ENCODE data around the gene UBE2Q1.
A peak's percentile ranks its signal among the peaks of the same experiment; 100 is the strongest.
"Not testable (repeated sequence)": the region's sequence is repeated elsewhere in the genome, so short reads cannot be mapped to it uniquely, and the experiment has no call there.

UBE2Q1 gene

DNA sequence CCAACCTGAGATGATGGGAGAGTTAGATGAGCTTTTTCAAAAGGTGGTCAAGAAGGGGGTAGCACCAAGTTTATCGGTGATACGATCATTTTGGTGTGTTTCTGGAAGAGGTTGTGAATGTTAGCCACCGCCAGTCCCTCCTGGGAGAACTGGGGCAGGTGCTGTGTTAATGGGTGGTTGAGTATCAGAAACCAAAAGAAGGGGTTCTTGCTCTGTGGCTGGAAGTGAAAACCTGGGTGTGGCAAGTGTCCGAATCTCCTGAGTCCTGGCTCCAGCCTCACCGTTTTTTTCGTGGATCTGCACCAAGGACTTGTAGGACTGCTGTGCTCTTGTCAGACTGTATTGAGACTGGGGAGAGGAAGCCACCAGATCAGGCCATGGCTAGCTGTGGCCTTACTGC is 7.8 kb downstream of the UBE2Q1 start:
- no peak for DNase-seq

DNA sequence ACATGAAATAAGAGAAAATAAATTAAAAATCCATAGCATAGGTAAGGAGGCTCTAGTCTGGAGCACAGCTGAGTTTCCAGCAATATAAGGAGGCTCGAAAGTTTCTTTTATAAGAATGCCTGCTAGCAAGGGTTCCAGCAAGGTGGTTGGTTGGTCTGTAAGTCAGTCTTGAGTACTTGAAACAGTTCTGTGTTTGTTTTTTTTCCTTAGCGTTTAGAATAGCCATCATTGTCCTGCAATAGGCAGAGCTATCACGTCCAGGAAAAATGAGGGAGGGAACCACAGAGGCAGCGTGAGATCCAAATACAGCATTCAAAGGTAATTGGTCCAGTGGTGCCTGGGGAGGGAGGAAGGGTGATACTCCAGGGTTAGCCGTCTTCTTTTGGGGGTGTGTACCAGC is 8.4 kb downstream of the UBE2Q1 start:
- DNase-seq = no peak

DNA sequence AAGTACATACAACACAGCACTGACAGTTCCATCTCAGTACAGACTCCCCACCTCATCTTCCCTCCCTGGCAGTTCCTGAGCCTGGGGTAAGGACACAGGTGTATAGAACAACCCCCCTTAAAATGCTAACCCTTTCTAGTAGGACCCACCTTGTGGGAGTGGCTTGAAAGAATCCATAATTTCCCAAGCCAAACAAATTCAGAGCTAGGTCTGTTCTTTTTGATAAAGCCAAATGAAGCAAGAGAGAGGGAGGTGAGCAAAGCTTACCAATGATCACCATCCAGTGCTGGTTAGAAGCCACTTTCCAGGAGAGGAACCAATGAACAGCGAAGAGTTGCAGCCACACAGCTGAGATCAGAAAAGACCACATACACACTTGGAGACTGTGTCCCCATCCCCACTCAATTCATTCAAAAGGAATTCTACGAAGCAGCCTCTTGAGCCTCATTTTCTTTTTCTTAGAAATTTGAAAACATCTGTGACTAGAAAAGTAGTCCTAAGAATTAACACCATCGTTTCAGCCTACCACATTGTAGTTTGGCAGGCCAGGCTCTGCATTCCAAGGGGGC is 9.2 kb downstream of the UBE2Q1 start:
- DNase-seq = no peak

DNA sequence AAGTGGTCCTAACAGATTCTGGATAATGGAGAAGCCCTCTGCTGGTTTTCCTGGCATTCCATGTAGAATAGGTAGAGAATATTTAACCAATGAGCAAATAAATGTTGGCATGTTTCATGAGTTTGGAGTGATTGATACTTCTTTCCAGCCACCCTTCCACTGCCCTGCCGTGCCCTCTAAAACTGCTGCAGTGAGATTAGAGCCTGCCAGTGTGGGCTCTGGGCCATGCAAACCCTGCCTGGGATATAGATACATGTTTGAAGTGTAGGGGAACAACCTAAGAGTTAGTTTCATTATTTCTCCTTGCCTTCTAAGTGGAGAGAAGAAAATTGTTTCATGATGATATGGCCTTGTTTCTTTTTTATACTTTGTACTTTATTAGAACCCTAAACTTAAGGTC is 10.4 kb downstream of the UBE2Q1 start:
- DNase-seq = no peak

DNA sequence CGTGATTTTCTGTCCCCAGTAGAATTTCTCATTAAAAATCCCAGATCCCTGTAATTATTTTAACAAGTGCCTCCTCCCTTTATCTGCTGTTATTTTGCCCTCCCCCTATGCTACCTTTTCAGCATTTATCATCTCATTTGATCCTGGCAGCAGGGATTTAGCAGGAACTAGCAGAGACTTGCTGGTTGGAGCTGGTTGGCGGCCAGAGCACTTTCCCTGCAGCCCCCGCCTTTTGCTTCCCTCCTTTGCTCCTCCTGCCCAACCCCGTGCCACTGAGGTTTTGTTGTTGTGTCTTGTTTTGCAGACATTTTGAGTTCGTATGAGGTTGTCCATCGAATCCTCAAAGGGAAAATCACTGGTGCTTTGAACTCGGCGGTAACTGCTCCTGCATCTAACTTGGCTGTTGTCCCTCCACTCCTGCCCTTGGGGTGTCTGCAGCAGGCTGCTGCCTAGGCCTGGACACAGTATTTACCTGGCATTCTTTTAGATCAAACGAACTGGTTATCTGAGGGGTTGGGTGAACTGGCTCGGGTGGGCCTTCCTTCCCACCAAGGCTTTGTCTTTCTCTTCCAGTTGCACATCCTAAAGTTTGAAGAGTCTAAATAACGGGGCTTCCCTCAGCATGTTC is 11.2 kb downstream of the UBE2Q1 start:
- no peak for DNase-seq

DNA sequence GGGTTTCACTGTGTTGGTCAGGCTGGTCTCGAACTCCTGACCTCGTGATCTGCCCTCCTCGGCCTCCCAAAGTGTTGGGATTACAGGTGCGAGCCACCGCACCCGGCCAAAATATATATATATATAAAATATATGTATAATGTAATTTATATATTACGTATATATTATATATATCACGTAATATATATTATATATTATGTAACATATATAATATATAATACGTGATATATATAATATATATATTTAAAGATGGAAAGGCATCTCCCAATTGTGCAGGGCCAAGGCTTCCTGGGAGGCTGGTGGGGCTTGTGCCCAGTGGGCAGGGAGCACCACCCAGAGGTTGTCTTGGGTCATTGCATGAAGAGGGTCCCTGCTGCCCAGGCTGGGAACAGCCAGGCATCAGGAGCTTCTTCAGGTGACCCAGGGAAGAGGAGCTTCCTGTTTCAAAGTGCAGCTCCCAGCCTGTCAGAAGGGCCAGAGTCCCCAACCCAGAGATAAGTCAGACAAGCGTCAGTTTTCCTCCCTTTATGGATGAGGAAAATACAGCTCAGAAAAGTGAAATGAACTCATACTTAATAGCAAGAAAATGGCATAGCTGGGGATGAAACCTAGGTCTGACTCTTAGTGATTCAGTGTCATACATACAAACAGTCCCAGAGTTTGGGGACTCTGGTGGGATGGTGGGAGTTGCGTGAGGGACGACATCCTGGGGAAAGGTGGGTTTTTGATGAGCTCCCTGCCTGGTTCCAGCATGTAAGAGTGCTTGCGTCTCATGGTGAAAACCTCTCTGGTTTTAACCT is 12.0 kb downstream of the UBE2Q1 start:
- peak in 4 of 5 experiments; percentile 25 to 57 (median 32) for DNase-seq

DNA sequence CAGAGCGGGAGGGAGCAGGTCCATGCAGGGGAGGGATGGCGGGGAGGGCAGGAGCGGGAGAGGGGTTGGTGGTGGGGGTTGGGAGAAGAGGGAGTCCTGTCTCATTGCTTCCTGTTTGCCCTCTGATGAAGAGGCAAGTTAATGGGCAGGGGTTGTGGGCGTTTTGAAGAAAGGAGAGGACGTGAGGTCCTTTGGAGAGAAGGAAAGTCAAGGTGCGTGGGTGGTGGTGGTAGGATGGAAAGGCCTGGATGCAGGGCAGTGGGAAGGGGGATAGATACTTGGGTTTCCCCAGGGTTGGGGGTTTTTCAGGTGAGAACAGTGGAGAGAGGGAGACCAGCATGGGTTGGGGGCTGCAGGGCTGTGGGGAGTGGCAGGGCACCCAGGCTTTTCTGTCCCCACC is 17.2 kb downstream of the UBE2Q1 start:
- DNase-seq = no peak

DNA sequence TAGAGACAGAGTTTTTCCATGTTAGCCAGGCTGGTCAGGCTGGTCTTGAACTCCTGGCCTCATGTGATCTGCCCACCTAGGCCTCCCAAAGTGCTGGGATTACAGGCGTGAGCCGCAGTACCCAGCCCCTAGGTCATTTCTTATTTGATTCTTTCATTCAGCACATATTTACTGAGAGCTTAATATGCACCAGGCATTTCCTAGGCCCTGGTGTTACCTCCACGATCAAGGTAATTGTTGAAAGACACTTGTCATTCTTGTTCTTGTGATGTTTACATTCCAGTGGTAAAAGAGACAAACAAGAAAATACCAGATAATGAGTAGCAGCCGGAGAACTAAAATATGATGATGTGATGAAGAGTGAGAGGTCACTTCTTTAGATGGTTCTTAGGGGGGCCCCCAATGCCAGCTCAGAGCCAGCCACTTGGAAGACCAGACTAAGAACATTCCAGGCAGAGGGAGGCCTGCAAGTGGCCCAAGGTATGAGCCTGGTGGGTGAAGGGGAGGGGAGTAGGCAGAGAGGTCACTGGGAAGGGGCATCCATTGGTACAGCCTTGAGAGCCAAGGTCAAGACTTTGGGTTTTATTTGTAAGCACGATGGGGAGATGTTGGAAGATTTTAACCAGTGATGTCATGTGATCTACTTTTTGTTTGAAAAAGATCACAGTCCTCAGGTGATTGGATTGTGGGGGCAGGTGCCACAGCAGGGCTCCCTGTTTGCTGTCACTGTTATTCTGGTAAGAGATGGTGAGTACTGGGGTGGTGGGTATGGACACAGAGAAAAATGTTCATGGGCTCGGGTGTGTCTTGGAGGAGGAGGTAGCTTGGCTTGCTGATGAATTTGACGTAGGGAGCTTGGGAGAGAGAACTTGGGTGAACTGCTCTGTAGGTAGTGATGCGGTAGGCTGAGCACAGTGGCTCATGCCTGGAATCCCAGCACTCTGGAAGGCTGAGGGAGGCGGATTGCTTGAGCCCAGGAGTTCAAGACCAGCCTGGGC is 18.7 kb downstream of the UBE2Q1 start:
- no peak for DNase-seq

DNA sequence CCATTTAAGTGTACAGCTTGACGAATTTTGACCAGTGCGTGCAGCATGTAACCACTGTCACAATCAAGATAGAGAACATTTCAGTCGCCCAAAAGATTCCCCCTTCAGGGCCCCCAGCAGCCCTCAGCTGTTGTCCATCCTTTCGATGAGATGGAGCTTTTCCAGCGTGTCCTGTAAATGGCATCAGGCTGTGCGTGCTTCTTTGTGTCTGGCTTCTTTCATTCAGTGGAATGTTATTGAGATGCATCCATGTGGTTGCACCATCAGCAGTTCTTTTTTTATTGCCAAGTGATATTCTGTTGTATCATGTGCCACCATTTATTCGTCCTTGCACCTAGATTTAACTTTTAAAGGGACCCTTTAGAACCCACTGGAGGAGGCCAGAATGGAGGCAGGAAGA is 21.9 kb downstream of the UBE2Q1 start:
- DNase-seq = no peak

DNA sequence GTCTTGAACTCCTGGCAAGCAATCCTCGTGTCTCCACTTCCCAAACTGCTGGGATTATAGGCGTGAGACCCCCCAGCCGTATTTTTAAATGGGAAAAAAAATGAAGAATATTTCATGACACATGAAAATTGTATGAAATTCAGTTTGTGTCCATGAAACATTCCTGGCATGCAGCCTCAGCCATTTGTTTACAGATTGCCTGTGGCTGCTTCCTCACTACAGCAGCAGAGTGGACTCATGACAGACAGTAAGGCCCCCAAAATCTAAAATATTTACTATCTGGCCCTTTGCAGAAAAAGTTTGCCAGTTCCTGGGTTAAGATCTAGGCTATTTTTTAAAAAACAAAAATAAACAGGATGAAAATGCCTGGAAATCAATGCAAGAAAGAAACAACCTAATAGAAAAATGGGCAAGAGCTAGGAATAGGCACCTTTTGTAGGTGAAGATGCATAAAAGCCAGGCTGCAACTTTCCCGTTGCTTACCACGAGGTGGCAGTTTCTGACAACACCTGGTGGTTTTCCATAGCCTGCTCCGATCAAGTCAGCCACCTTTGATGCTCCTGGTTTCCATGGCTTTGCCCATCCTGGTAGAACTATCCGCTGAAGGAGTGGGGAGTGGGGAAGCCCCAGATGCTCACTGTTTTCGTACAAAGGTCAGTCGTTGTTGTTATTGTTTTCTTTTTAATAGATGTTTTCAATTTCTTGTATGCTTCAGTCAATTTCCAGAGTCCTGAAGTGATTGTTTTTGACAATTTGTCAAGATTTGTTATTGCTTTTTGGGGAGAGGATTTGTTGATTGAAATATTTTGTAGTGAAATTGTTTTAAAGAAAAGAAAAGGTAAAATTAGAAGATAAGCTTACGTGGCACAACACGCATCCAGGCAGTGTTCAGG is 24.3 kb downstream of the UBE2Q1 start:
- peak in 1 of 5 experiments; percentile 12 for DNase-seq

DNA sequence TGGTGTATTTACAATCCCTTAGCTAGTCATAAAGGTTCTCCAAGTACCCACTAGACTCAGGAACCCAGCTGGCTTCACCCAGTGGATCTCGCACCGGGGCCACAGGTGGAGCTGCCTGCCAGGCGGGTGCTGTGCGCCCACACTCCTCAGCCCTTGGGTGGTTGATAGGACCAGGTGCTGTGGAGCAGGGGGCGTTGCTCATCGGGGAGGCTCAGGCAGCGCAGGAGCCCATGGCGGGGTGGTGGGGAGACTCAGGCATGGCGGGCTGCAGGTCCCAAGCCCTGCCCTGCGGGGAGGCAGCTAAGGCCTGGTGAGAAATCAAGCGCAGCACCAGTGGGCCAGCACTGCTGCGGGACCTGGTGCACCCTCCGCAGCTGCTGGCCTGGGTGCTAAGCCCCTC is 26.5 kb downstream of the UBE2Q1 start:
- not testable (repeated sequence) for DNase-seq

DNA sequence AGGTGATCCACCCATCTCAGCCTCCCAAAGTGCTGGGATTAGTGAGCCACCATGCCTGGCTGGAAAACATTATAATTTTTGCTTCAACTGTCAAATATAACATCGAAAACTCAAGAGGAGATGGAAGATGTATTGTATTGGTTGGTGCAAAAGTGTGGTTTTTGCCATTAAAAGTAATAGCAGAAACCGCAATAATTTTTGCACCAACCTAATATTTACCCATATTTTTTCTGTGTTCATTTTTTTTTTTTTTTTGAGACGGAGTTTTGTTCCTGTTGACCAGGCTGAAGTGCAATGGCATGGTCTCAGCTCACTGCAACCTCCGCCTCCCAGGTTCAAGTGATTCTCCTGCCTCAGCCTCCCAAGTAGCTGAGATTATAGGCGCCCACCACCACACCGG is 29.2 kb downstream of the UBE2Q1 start:
- DNase-seq = no peak

DNA sequence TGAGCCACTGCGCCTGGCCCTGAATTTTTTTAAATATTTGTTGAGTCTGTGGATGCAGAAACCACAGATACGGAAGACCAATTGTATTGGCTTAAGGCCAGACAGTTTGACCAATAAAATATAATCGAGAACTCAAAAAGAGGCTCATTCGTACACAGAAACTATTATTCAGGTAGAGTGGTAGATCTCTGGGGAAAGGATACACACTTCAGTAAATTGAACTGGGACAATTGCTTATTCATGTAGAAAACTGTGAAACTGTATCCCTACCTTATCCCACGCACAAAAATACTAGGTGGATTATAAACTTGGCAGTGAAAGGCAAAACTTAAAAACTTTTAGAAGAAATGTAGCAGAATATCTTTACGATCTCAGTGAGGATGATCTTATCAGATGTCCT is 31.3 kb downstream of the UBE2Q1 start:
- DNase-seq = no peak

DNA sequence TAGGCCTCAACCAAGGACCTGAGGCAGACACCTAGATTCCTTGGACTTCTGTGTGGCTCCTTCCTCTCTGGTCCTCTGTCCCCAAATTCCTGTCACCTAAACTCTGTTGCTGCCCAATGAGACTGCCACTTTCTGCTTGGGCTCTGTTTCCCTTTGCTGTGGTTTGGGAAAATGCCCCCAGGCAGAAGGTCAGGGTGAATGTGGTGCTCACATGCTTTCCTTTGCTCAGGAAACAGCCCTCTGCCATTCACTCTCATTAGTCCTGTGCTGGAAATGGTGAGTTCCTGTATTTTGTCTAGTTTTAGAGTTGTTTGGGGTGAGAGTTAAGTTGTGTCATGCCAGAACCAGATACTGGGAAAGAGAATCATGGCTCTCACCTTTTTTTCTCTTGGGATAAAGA is 33.6 kb downstream of the UBE2Q1 start:
- DNase-seq = no peak

DNA sequence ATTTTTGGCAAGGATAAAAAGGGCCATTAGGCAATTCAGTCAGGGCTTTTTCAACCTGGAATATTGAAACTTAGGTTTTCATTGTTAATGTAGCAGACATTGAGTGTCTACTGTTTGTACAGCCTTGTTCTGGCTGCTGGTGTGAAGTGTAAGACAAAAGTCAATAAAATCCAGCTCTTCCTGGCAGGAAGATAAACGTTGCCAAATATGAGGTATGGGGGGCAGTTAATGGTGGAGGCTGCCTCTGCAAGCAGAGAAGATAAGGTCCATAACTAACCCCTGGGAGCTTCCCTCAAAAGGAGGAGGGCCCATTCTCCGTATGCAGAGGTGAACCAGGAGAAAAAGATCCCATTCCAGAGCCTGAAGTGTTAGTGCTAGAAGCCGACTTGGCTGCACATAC is 36.8 kb downstream of the UBE2Q1 start:
- no peak for DNase-seq

DNA sequence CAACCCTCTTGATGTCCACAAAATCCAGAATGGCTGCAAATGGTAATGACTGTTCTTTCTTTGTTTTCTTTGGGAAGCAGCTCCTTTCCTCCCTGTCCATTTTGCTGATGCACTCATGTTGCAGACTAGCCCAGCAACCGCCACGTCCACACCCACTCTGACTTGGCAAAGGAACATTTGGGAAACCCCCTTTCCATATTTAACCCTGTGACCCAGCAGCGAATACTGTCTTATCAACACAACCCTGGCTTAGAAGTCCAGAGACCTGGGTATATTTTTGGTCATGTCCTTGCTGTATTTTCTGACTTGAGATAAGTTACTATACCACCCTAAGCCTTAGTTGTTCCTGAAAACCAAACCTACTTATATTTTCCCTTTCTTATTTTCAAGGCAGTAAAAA is 38.1 kb downstream of the UBE2Q1 start:
- DNase-seq = no peak

DNA sequence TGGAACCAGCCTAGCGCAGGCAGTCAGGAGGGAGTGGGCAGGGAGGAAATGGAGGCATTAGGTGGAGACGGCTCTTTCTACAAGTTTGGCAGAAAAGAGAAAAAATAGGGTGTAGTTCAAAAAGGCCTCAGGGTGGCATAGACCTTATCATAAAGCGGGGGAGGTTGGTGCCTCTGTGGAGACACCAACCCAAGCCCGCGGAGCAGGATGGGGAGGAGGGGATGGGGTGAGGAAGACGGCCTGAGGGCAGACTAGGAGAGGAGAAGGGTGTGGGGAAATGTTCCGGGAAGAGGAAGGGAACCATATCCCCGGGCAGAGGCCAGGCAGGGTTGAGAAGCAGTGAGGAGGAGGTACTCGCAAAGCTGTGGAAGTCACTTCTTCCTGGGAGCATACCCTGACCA is 38.9 kb downstream of the UBE2Q1 start:
- no peak for DNase-seq

DNA sequence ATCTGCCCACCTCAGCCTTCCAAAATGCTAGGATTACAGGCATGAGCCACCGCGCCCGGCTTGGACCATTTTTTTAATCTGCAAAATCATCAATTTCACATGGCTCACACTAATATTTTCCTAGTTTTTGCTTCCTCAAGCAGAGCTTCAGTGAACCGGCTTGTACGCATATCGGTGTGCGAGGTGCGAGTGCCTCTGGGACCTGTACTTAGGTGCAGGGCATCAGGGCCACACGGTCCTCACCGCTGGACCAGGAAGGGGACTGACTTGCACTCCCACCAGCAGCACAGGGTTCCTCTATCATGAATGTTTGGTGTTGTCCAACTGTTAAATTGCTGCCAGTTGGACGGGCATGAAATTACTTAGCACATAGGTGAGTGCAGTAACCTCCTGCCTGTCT is 40.8 kb downstream of the UBE2Q1 start:
- DNase-seq = no peak

DNA sequence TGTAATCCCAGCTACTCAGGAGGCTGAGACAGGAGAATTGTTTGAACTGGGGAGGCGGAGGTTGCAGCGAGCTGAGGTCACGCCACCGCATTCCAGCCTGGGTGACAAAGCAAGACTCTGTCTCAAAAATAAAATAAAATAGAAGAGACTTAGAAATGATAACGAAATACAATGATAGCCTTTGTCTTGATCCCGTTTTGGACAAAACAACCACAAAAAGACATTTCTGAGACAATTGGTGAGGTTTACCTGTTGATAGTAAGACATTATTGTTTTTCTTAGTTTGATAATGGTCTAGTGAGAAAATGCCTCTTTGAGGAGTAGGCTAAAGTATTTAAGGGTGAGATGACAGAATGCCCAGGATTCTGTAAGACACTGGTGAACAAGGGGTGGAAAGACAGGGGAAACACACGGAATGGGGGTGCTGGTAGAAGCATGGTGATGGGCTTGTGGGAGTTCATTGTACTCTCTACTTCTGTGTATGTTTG is 44.4 kb downstream of the UBE2Q1 start:
- DNase-seq = no peak

DNA sequence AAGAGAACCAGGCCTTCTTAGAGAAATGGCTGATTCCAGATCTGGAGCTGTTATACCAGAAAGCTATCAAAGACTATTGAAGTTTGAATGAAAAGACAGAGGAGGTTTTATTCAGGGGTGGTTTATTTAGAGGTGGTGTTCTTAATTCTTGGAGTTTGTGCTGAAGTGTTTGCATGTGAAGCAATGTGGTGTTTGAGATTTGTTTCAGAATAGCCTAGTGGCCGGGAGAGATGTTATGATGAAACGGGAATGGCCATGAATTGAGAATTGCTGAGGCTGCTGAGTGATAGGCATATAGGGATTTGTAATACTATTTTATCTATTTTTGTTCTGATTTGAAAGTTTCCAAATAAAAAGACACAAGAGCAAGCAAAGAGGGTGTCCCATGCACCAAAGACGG is 45.7 kb downstream of the UBE2Q1 start:
- DNase-seq = no peak

DNA sequence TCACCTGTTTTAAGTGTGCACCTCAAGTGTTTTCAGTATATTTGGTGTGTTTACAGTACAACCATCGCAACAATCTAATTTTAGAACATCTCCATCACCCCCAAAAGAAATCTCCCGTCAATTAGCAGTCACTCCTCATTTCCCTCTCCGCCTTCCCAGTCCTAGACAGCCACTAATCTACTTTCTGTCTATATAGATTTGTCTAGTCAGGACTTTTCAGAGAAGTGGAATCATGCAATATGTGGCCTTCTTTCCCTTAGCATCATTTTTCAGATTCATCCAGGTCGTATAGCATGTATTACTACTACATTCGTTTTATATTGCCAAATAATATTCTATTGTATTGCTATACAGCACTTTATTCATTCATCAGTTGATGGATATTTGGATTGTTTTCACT is 54.6 kb downstream of the UBE2Q1 start:
- no peak for DNase-seq

DNA sequence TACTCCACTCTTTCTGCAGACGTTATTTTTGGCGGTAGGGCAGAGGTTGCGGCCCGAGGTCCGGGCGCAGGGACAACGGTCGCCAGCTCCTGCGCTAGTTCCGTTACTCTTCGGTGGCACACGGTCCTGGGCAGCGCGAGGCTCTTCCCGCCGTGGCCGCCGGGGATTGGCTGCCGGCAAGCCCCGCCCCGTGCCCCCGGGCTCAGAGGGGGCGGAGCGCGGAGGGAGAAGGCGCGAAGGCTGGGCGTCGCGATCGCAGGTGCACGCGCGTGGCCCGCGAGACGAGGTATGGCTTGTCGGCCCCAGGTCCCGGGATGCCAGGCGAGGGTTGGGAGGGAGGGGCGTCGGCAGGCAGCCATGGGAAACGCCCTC is 55.7 kb downstream of the UBE2Q1 start:
- no peak for DNase-seq

Data from T-helper 2 cell (primary cell).